GM23338 (cell line): Measurements from ENCODE around the gene SUGP1. TPM values are rescaled to one million over a fixed set of nuclear protein-coding genes. Genes with fewer than 3 reads are reported as not detected.

Experiments
- ATAC-seq: fragments of 200-7000 bp; cut with Tn5 transposase; 3 replicates; pipeline ENCODE4 v1.9.1; 2020
- DNase-seq: peaks from one replicate; pipeline ENCODE4 v3.0.0-alpha.2; 2015; ENCODE audit warnings: low spot score
- H2AFZ ChIP-seq: fragments of 200-600 bp; sonication (generic); 2 replicates; pipeline ENCODE4 v1.8.0; 2016; ENCODE audit warnings: antibody characterized with exemption, mild to moderate bottlenecking, moderate library complexity
- H3F3A ChIP-seq: fragments of 200-600 bp; sonication (generic); replicated peaks from 2 replicates; pipeline ENCODE4 v1.8.0; 2017; ENCODE audit warnings: antibody characterized with exemption, mixed run types, low read depth
- H3K27ac ChIP-seq: fragments of 200-600 bp; sonication (generic); 2 replicates; pipeline ENCODE4 v1.6.1; 2016; ENCODE audit warnings: low read depth
- H3K27me3 ChIP-seq: fragments of 200-600 bp; sonication (generic); 2 replicates; pipeline ENCODE4 v1.8.0; 2016; ENCODE audit warnings: mild to moderate bottlenecking, mixed run types, moderate library complexity; ENCODE audit not compliant: insufficient read depth
- H3K36me3 ChIP-seq: fragments of 200-600 bp; sonication (generic); 2 replicates; pipeline ENCODE4 v1.8.0; 2016; ENCODE audit warnings: mild to moderate bottlenecking; ENCODE audit not compliant: insufficient read depth
- H3K4me1 ChIP-seq: fragments of 200-600 bp; sonication (generic); 2 replicates; pipeline ENCODE4 v1.8.0; 2016; ENCODE audit warnings: mild to moderate bottlenecking, moderate library complexity; ENCODE audit not compliant: insufficient read depth
- H3K4me2 ChIP-seq: fragments of 200-600 bp; sonication (generic); 2 replicates; pipeline ENCODE4 v1.7.1; 2017; ENCODE audit warnings: mixed run types
- H3K4me3 ChIP-seq: fragments of 200-600 bp; sonication (generic); 2 replicates; pipeline ENCODE4 v1.6.1; 2016; ENCODE audit warnings: mixed run types
- H3K79me2 ChIP-seq: fragments of 200-600 bp; sonication (generic); replicated peaks from 2 replicates; pipeline ENCODE4 v1.8.0; 2017; ENCODE audit warnings: mild to moderate bottlenecking; ENCODE audit not compliant: insufficient read depth
- H3K9me2 ChIP-seq: fragments of 200-600 bp; sonication (generic); 2 replicates; pipeline ENCODE4 v1.8.0; 2017; ENCODE audit not compliant: insufficient read depth
- H4K20me1 ChIP-seq: fragments of 200-600 bp; sonication (generic); replicated peaks from 2 replicates; pipeline ENCODE4 v1.8.0; 2017; ENCODE audit warnings: mild to moderate bottlenecking; ENCODE audit not compliant: insufficient read depth
- H3K27ac Mint-ChIP-seq: 2 replicates; pipeline ENCODE4 v1.8.0; 2020; ENCODE audit warnings: inconsistent platforms, mild to moderate bottlenecking, moderate library complexity, mixed read lengths
- H3K27me3 Mint-ChIP-seq: 3 replicates; pipeline ENCODE4 v1.8.0; 2022; ENCODE audit warnings: low read depth, mild to moderate bottlenecking, moderate library complexity, mixed read lengths, inconsistent platforms; ENCODE audit not compliant: insufficient read depth, poor library complexity
- H3K36me3 Mint-ChIP-seq: 3 replicates; pipeline ENCODE4 v1.8.0; 2021; ENCODE audit warnings: low read depth, mild to moderate bottlenecking, inconsistent platforms, moderate library complexity, mixed read lengths
- H3K4me1 Mint-ChIP-seq: 3 replicates; pipeline ENCODE4 v1.8.0; 2020; ENCODE audit warnings: mild to moderate bottlenecking, inconsistent platforms, mixed read lengths
- H3K4me3 Mint-ChIP-seq: 3 replicates; pipeline ENCODE4 v1.8.0; 2021; ENCODE audit warnings: moderate library complexity, mild to moderate bottlenecking, inconsistent platforms, mixed read lengths
- H3K9me3 Mint-ChIP-seq: 3 replicates; pipeline ENCODE4 v1.8.0; 2020; ENCODE audit warnings: moderate library complexity, mild to moderate bottlenecking, inconsistent platforms, mixed read lengths
- CREB1 ChIP-seq: fragments of 250-450 bp; sonication (Bioruptor Pico); IDR thresholded peaks from 2 replicates; pipeline ENCODE4 v1.5.0; 2020; ENCODE audit warnings: low read depth, mild to moderate bottlenecking, moderate library complexity
- EZH2 ChIP-seq: fragments of 200-600 bp; sonication (generic); IDR thresholded peaks from one replicate; pipeline ENCODE4 v1.8.0; 2017; ENCODE audit warnings: antibody characterized with exemption, mild to moderate bottlenecking, low read depth; ENCODE audit not compliant: unreplicated experiment
- EZH2phosphoT487 ChIP-seq: fragments of 200-600 bp; sonication (generic); IDR thresholded peaks from one replicate; pipeline ENCODE4 v1.8.1; 2018; ENCODE audit warnings: antibody characterized with exemption; ENCODE audit not compliant: unreplicated experiment
- JUNB ChIP-seq: IDR thresholded peaks from one replicate; pipeline ENCODE4 v1.6.1; 2016; ENCODE audit warnings: antibody characterized with exemption; ENCODE audit not compliant: unreplicated experiment
- NANOG ChIP-seq: IDR thresholded peaks from 2 replicates; pipeline ENCODE4 v1.6.1; 2016; ENCODE audit warnings: antibody characterized with exemption, borderline replicate concordance
- POLR2AphosphoS5 ChIP-seq: IDR thresholded peaks from 2 replicates; pipeline ENCODE4 v1.6.1; 2016; ENCODE audit warnings: antibody characterized with exemption, low read depth
- STAT1 ChIP-seq: IDR thresholded peaks from one replicate; pipeline ENCODE4 v1.6.1; 2016; ENCODE audit warnings: antibody characterized with exemption; ENCODE audit not compliant: unreplicated experiment
- ZNF114 ChIP-seq: fragments of 250-450 bp; sonication (Bioruptor Pico); IDR thresholded peaks from 2 replicates; pipeline ENCODE4 v1.5.0; 2020; ENCODE audit warnings: mild to moderate bottlenecking, moderate library complexity
- ZNF331 ChIP-seq: fragments of 250-450 bp; sonication (Bioruptor Pico); IDR thresholded peaks from 2 replicates; pipeline ENCODE4 v1.5.0; 2020; ENCODE audit warnings: low read depth, mild to moderate bottlenecking, moderate library complexity
- polyA plus RNA-seq: library from polyadenylated mRNA; unstranded; fragments of >200 nt; fragmentation: Nextera tagmentation; extraction: Ambion mirVana; gene quantifications from 2 replicates; pipeline ENCODE4 v1.2.1, GENCODE V29; 2016
- total RNA-seq: library from RNA; depleted of rRNA; stranded (reverse); fragments of >200 nt; shearing (Covaris generic); gene quantifications from 2 replicates; pipeline ENCODE4 v1.2.3, GENCODE V29; 2014
- TF ChIP-seq, protein P1 (sequence below): fragments of 250-450 bp; sonication (Bioruptor Pico); IDR thresholded peaks from 2 replicates; pipeline ENCODE4 v1.5.0; 2020; ENCODE audit warnings: mild to moderate bottlenecking, moderate library complexity
- TF ChIP-seq, protein P2 (sequence below): IDR thresholded peaks from one replicate; pipeline ENCODE4 v1.6.1; 2018; ENCODE audit warnings: antibody characterized with exemption; ENCODE audit not compliant: unreplicated experiment
- TF ChIP-seq, protein P3 (sequence below): IDR thresholded peaks from 2 replicates; pipeline ENCODE4 v1.6.1; 2016; ENCODE audit warnings: antibody characterized with exemption
- TF ChIP-seq, protein P4 (sequence below), 2 experiments: fragments of 200-600 bp in 1 of 2; sonication (generic) in 1 of 2; conservative IDR thresholded peaks; 2 replicates each; pipeline versions ENCODE4 v1.5.1 to v1.6.1; 2016 to 2017; ENCODE audit warnings: antibody characterized with exemption in 2 of 2, low read depth in 2 of 2, mild to moderate bottlenecking in 2 of 2, moderate library complexity in 1 of 2

Gene SUGP1
- total and polyA plus RNA-seq, 2 experiments from 2014 or later: 38.6 to 61.6 TPM

DNA sequence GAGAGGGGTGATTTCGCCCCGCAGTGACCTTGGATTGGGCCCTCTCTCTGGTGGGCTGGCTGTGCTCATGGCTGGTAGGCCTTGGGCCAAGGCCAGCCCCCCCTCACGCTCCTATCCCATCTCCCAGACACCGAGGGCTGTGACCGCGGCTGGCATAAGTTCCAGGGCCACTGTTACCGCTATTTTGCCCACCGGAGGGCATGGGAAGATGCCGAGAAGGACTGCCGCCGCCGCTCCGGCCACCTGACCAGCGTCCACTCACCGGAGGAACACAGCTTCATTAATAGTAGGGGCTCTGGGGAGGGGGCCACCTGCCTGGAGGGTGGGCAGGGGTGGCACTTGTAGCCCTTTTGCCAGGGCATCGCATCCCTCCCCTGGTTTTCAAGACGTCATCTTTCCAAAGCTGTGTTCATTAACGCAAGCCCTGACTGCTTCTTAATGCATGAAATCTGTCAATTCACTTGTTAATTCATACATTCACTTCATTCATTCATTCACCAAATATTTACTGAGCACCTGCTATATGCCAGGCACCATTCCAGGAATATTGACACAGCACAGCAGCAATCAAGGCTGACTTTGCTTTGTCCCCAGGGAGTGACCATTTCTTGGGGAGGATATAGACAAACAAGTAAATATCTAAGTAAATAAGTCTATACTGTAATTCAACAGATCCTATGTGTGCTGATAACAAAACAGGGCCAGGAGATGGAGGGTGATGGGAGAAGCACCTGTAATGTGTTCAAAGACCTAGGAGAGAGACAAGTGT, 82.0 kb downstream of the SUGP1 start:
- Mint-ChIP-seq H3K27ac (no peak overlapping the region), H3K4me3 (no peak overlapping the region), H3K9me3 (peaks cover 31% of the 10 kb centered on the region)

More for the DNA sequence above, 82.0 kb downstream of the SUGP1 start:
- Mint-ChIP-seq H3K4me1 (no peaks in the 10 kb centered on the region), H3K36me3 (peaks cover 9% of the 10 kb centered on the region; the same call in 2 of the 3 replicates), H3K27me3 (peaks cover 8% of the 10 kb centered on the region)
- no peaks in the 10 kb centered on the region for H4K20me1 ChIP-seq
- no peaks in the 10 kb centered on the region; the same call in 1 of the 2 replicates for H3K36me3 ChIP-seq
- no peaks in the 10 kb centered on the region for H3K79me2 ChIP-seq
- H2AFZ ChIP-seq: no peak overlapping the region
- TF ChIP-seq ZNF331 (CRISPR knock-in tag) (no peak), JUNB (no peak), CREB1 (no peak), EZH2phosphoT487 (no peak), EZH2 (no peak), STAT1 (no peak), NANOG (no peak), POLR2AphosphoS5 (no peak), ZNF114 (no peak)
- TF ChIP-seq, protein P1, sequence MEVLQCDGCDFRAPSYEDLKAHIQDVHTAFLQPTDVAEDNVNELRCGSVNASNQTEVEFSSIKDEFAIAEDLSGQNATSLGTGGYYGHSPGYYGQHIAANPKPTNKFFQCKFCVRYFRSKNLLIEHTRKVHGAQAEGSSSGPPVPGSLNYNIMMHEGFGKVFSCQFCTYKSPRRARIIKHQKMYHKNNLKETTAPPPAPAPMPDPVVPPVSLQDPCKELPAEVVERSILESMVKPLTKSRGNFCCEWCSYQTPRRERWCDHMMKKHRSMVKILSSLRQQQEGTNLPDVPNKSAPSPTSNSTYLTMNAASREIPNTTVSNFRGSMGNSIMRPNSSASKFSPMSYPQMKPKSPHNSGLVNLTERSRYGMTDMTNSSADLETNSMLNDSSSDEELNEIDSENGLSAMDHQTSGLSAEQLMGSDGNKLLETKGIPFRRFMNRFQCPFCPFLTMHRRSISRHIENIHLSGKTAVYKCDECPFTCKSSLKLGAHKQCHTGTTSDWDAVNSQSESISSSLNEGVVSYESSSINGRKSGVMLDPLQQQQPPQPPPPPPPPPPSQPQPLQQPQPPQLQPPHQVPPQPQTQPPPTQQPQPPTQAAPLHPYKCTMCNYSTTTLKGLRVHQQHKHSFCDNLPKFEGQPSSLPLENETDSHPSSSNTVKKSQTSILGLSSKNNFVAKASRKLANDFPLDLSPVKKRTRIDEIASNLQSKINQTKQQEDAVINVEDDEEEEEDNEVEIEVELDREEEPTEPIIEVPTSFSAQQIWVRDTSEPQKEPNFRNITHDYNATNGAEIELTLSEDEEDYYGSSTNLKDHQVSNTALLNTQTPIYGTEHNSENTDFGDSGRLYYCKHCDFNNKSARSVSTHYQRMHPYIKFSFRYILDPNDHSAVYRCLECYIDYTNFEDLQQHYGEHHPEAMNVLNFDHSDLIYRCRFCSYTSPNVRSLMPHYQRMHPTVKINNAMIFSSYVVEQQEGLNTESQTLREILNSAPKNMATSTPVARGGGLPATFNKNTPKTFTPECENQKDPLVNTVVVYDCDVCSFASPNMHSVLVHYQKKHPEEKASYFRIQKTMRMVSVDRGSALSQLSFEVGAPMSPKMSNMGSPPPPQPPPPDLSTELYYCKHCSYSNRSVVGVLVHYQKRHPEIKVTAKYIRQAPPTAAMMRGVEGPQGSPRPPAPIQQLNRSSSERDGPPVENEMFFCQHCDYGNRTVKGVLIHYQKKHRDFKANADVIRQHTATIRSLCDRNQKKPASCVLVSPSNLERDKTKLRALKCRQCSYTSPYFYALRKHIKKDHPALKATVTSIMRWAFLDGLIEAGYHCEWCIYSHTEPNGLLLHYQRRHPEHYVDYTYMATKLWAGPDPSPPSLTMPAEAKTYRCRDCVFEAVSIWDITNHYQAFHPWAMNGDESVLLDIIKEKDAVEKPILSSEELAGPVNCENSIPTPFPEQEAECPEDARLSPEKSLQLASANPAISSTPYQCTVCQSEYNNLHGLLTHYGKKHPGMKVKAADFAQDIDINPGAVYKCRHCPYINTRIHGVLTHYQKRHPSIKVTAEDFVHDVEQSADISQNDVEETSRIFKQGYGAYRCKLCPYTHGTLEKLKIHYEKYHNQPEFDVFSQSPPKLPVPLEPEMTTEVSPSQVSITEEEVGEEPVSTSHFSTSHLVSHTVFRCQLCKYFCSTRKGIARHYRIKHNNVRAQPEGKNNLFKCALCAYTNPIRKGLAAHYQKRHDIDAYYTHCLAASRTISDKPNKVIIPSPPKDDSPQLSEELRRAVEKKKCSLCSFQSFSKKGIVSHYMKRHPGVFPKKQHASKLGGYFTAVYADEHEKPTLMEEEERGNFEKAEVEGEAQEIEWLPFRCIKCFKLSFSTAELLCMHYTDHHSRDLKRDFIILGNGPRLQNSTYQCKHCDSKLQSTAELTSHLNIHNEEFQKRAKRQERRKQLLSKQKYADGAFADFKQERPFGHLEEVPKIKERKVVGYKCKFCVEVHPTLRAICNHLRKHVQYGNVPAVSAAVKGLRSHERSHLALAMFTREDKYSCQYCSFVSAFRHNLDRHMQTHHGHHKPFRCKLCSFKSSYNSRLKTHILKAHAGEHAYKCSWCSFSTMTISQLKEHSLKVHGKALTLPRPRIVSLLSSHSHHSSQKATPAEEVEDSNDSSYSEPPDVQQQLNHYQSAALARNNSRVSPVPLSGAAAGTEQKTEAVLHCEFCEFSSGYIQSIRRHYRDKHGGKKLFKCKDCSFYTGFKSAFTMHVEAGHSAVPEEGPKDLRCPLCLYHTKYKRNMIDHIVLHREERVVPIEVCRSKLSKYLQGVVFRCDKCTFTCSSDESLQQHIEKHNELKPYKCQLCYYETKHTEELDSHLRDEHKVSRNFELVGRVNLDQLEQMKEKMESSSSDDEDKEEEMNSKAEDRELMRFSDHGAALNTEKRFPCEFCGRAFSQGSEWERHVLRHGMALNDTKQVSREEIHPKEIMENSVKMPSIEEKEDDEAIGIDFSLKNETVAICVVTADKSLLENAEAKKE: no peak
- TF ChIP-seq, protein P2, sequence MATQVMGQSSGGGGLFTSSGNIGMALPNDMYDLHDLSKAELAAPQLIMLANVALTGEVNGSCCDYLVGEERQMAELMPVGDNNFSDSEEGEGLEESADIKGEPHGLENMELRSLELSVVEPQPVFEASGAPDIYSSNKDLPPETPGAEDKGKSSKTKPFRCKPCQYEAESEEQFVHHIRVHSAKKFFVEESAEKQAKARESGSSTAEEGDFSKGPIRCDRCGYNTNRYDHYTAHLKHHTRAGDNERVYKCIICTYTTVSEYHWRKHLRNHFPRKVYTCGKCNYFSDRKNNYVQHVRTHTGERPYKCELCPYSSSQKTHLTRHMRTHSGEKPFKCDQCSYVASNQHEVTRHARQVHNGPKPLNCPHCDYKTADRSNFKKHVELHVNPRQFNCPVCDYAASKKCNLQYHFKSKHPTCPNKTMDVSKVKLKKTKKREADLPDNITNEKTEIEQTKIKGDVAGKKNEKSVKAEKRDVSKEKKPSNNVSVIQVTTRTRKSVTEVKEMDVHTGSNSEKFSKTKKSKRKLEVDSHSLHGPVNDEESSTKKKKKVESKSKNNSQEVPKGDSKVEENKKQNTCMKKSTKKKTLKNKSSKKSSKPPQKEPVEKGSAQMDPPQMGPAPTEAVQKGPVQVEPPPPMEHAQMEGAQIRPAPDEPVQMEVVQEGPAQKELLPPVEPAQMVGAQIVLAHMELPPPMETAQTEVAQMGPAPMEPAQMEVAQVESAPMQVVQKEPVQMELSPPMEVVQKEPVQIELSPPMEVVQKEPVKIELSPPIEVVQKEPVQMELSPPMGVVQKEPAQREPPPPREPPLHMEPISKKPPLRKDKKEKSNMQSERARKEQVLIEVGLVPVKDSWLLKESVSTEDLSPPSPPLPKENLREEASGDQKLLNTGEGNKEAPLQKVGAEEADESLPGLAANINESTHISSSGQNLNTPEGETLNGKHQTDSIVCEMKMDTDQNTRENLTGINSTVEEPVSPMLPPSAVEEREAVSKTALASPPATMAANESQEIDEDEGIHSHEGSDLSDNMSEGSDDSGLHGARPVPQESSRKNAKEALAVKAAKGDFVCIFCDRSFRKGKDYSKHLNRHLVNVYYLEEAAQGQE: no peak
- TF ChIP-seq, protein P3, sequence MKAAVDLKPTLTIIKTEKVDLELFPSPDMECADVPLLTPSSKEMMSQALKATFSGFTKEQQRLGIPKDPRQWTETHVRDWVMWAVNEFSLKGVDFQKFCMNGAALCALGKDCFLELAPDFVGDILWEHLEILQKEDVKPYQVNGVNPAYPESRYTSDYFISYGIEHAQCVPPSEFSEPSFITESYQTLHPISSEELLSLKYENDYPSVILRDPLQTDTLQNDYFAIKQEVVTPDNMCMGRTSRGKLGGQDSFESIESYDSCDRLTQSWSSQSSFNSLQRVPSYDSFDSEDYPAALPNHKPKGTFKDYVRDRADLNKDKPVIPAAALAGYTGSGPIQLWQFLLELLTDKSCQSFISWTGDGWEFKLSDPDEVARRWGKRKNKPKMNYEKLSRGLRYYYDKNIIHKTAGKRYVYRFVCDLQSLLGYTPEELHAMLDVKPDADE: no peak
- TF ChIP-seq, protein P4, sequence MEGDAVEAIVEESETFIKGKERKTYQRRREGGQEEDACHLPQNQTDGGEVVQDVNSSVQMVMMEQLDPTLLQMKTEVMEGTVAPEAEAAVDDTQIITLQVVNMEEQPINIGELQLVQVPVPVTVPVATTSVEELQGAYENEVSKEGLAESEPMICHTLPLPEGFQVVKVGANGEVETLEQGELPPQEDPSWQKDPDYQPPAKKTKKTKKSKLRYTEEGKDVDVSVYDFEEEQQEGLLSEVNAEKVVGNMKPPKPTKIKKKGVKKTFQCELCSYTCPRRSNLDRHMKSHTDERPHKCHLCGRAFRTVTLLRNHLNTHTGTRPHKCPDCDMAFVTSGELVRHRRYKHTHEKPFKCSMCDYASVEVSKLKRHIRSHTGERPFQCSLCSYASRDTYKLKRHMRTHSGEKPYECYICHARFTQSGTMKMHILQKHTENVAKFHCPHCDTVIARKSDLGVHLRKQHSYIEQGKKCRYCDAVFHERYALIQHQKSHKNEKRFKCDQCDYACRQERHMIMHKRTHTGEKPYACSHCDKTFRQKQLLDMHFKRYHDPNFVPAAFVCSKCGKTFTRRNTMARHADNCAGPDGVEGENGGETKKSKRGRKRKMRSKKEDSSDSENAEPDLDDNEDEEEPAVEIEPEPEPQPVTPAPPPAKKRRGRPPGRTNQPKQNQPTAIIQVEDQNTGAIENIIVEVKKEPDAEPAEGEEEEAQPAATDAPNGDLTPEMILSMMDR (conservative IDR thresholded peaks at IDR 0.05; ENCODE audit: low read depth in 2 of 2): no peak
- no peak overlapping the region for H3K4me2 ChIP-seq
- no peaks in the 10 kb centered on the region for H3K4me1 ChIP-seq
- H3F3A ChIP-seq: no peaks in the 10 kb centered on the region
- peak; percentile 44; the same call in 2 of the 3 replicates for ATAC-seq
- peaks cover 4% of the 10 kb centered on the region; the same call in 1 of the 2 replicates for H3K9me2 ChIP-seq
- H3K4me3 ChIP-seq: no peak overlapping the region
- no peak for DNase-seq
- H3K27ac ChIP-seq: no peak overlapping the region
- no peaks in the 10 kb centered on the region for H3K27me3 ChIP-seq
